K562 (cell line): ENCODE measurements around the gene FILIP1L. TPM values are rescaled to one million over a fixed set of nuclear protein-coding genes. Genes with fewer than 3 reads are reported as not detected.

Source experiments
- ARNT ChIP-seq, 2 experiments: fragments of 450-650 bp; IDR thresholded peaks; 2 replicates each; pipeline ENCODE4 v1.6.1; 2016; ENCODE audit warnings: mild to moderate bottlenecking in 1 of 2
- BACH1 ChIP-seq: fragments of 200-800 bp; sonication (Bioruptor generic); IDR thresholded peaks from 2 replicates; pipeline ENCODE4 v1.6.1; 2016; ENCODE audit warnings: missing genetic modification characterization, missing compliant biosample characterization
- CGGBP1 ChIP-seq: fragments of 250-450 bp; sonication (Bioruptor Pico); IDR thresholded peaks from 2 replicates; pipeline ENCODE4 v1.9.0; 2021; ENCODE audit warnings: mild to moderate bottlenecking
- ELF1 ChIP-seq: fragments of 200-800 bp; sonication (Bioruptor generic); IDR thresholded peaks from 2 replicates; pipeline ENCODE4 v1.6.1; 2016; ENCODE audit warnings: missing genetic modification characterization, missing compliant biosample characterization
- GTF2F1 ChIP-seq: IDR thresholded peaks from 2 replicates; pipeline ENCODE4 v1.6.1; 2011; ENCODE audit warnings: low read depth, low read length, improper control_type of control experiment
- HIVEP1 ChIP-seq: fragments of 250-450 bp; sonication (Bioruptor Pico); IDR thresholded peaks from 2 replicates; pipeline ENCODE4 v1.4.0; 2020; ENCODE audit warnings: mild to moderate bottlenecking
- HNRNPLL ChIP-seq: fragments of 200-400 bp; formaldehyde crosslinking; IDR thresholded peaks from 2 replicates; pipeline ENCODE4 v1.6.1; 2017; ENCODE audit warnings: low read length, low read depth, mild to moderate bottlenecking; ENCODE audit not compliant: poor library complexity, severe bottlenecking
- KLF13 ChIP-seq: fragments of 450-650 bp; IDR thresholded peaks from 2 replicates; pipeline ENCODE4 v1.6.1; 2016; ENCODE audit warnings: missing genetic modification characterization, low read depth, mild to moderate bottlenecking, missing compliant biosample characterization, moderate library complexity, borderline replicate concordance
- LARP7 ChIP-seq: fragments of 450-650 bp; IDR thresholded peaks from 2 replicates; pipeline ENCODE4 v1.6.1; 2016
- MAFG ChIP-seq: fragments of 450-650 bp; conservative IDR thresholded peaks from 2 replicates; pipeline ENCODE4 v1.6.1; 2016; ENCODE audit warnings: missing genetic modification characterization, missing compliant biosample characterization
- RBM15 ChIP-seq: fragments of 200-400 bp; formaldehyde crosslinking; IDR thresholded peaks from 2 replicates; pipeline ENCODE4 v1.6.1; 2018; ENCODE audit warnings: mild to moderate bottlenecking, low read length, moderate library complexity; ENCODE audit not compliant: insufficient read depth
- RFX5 ChIP-seq: IDR thresholded peaks from 2 replicates; pipeline ENCODE4 v1.6.1; 2011; ENCODE audit warnings: low read depth, mild to moderate bottlenecking, improper control_type of control experiment, low read length
- SRF ChIP-seq, 2 experiments: fragments of 250-450, 450-650 bp in 1 of 2; sonication (Bioruptor Pico) in 1 of 2; sonication (generic) in 1 of 2; formaldehyde crosslinking; IDR thresholded peaks; 2 replicates each; pipeline versions ENCODE4 v1.5.0 to v1.5.1; 2020 to 2022; ENCODE audit warnings: mild to moderate bottlenecking in 1 of 2, missing genetic modification reagents in 1 of 2
- TARDBP ChIP-seq: fragments of 450-650 bp; IDR thresholded peaks from 2 replicates; pipeline ENCODE4 v1.6.1; 2016
- U2AF2 ChIP-seq: fragments of 200-400 bp; formaldehyde crosslinking; optimal IDR thresholded peaks from 2 replicates; pipeline ENCODE3; 2017; ENCODE audit warnings: low read depth, mild to moderate bottlenecking, low read length
- ZFX ChIP-seq: sonication (generic); formaldehyde crosslinking; IDR thresholded peaks from 2 replicates; pipeline ENCODE4 v1.8.0; 2022; ENCODE audit warnings: mild to moderate bottlenecking, missing genetic modification reagents, moderate library complexity
- ZKSCAN1 ChIP-seq: fragments of 150-350 bp; IDR thresholded peaks from 2 replicates; pipeline ENCODE4 v1.6.1; 2016; ENCODE audit warnings: low read depth, low read length
- ZNF133 ChIP-seq: fragments of 250-450 bp; sonication (Bioruptor Pico); IDR thresholded peaks from 2 replicates; pipeline ENCODE4 v1.4.0; 2020; ENCODE audit warnings: mild to moderate bottlenecking
- ZNF217 ChIP-seq: sonication (generic); formaldehyde crosslinking; IDR thresholded peaks from 2 replicates; pipeline ENCODE4 v1.8.0; 2022; ENCODE audit warnings: mild to moderate bottlenecking, missing genetic modification reagents
- ZNF431 ChIP-seq: sonication (generic); formaldehyde crosslinking; IDR thresholded peaks from 2 replicates; pipeline ENCODE4 v1.8.0; 2022; ENCODE audit warnings: mild to moderate bottlenecking, missing genetic modification reagents
- ZNF77 ChIP-seq: fragments of 250-450 bp; sonication (Bioruptor Pico); IDR thresholded peaks from 2 replicates; pipeline ENCODE4 v1.5.0; 2020
- polyA plus RNA-seq, 8 experiments: library from polyadenylated mRNA; depleted of rRNA in 4 of 8; stranded (reverse) in 5 of 8; unstranded in 3 of 8; fragments of >200 nt; fragmentation: Nextera tagmentation in 2 of 8; fragmentation: Illumina TruSeq in 1 of 8; extraction: Ambion mirVana in 2 of 8; extraction: Trizol in 1 of 8; gene quantifications; 2 replicates each; pipeline versions ENCODE4 v1.2.1 to v1.2.3, GENCODE V29; 2011 to 2014; ENCODE audit warnings: inconsistent platforms in 1 of 8, missing spikeins in 1 of 8
- total RNA-seq, 7 experiments: library from RNA; depleted of rRNA in 6 of 7; stranded (reverse); fragments of >200 nt in 6 of 7; fragmentation: Illumina TruSeq in 2 of 7; extraction: Trizol in 2 of 7; gene quantifications; 2 replicates each; pipeline versions ENCODE4 v1.2.1 to v1.2.3, GENCODE V29; 2011 to 2021; ENCODE audit warnings: low replicate concordance in 1 of 7
- TF ChIP-seq, protein P1 (sequence below), 3 experiments: fragments of 200-800 bp in 1 of 3; fragments of 250-450 bp in 1 of 3; fragments of 450-650 bp in 1 of 3; sonication (Bioruptor Pico) in 1 of 3; sonication (Bioruptor generic) in 1 of 3; formaldehyde crosslinking in 1 of 3; IDR thresholded peaks; 2 replicates each; pipeline versions ENCODE4 v1.6.1 to v1.8.0; 2016 to 2022; ENCODE audit warnings: mild to moderate bottlenecking in 2 of 3, missing genetic modification characterization in 2 of 3, missing compliant biosample characterization in 1 of 3, moderate library complexity in 1 of 3
- TF ChIP-seq, protein P2 (sequence below): fragments of 450-650 bp; IDR thresholded peaks from 2 replicates; pipeline ENCODE4 v1.6.1; 2017; ENCODE audit warnings: antibody characterized with exemption

Gene FILIP1L
- total and polyA plus RNA-seq, 9 of the 15 experiments (the other 6 are each of a cell fraction or from before 2014, with no cell fraction given) = 0.50 to 2.1 (median 1.1) TPM

GRCh38 chr3:99875929-99876841 lies 238.1 kb downstream of the FILIP1L start (continued):
- TF ChIP-seq, protein P1, sequence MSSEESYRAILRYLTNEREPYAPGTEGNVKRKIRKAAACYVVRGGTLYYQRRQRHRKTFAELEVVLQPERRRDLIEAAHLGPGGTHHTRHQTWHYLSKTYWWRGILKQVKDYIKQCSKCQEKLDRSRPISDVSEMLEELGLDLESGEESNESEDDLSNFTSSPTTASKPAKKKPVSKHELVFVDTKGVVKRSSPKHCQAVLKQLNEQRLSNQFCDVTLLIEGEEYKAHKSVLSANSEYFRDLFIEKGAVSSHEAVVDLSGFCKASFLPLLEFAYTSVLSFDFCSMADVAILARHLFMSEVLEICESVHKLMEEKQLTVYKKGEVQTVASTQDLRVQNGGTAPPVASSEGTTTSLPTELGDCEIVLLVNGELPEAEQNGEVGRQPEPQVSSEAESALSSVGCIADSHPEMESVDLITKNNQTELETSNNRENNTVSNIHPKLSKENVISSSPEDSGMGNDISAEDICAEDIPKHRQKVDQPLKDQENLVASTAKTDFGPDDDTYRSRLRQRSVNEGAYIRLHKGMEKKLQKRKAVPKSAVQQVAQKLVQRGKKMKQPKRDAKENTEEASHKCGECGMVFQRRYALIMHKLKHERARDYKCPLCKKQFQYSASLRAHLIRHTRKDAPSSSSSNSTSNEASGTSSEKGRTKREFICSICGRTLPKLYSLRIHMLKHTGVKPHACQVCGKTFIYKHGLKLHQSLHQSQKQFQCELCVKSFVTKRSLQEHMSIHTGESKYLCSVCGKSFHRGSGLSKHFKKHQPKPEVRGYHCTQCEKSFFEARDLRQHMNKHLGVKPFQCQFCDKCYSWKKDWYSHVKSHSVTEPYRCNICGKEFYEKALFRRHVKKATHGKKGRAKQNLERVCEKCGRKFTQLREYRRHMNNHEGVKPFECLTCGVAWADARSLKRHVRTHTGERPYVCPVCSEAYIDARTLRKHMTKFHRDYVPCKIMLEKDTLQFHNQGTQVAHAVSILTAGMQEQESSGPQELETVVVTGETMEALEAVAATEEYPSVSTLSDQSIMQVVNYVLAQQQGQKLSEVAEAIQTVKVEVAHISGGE (CRISPR knock-in tag; IDR thresholded peaks at IDR 0.05) = 0 out of 6 replicates have a peak, but pooled peaks of 1 of the 3 experiments have one; percentile 24
- TF ChIP-seq KLF13 (tag) (no peak), ZKSCAN1 (no peak), ARNT (IDR thresholded peaks at IDR 0.05) (no peak), ZNF77 (CRISPR knock-in tag) (no peak), U2AF2 (no peak), ZNF217 (CRISPR knock-in tag) (no peak), MAFG (tag) (no peak), GTF2F1 (no peak), RBM15 (no peak), RFX5 (no peak), BACH1 (tag) (no peak), SRF (CRISPR knock-in tag; IDR thresholded peaks at IDR 0.05) (peak; percentile 92 to 96), CGGBP1 (no peak), TARDBP (no peak), ZNF133 (no peak), ELF1 (tag) (no peak), LARP7 (no peak), ZFX (CRISPR knock-in tag) (peak; percentile 85), ZNF431 (no peak), HIVEP1 (CRISPR knock-in tag) (no peak), HNRNPLL (peak; percentile 72)
- TF ChIP-seq, protein P2, sequence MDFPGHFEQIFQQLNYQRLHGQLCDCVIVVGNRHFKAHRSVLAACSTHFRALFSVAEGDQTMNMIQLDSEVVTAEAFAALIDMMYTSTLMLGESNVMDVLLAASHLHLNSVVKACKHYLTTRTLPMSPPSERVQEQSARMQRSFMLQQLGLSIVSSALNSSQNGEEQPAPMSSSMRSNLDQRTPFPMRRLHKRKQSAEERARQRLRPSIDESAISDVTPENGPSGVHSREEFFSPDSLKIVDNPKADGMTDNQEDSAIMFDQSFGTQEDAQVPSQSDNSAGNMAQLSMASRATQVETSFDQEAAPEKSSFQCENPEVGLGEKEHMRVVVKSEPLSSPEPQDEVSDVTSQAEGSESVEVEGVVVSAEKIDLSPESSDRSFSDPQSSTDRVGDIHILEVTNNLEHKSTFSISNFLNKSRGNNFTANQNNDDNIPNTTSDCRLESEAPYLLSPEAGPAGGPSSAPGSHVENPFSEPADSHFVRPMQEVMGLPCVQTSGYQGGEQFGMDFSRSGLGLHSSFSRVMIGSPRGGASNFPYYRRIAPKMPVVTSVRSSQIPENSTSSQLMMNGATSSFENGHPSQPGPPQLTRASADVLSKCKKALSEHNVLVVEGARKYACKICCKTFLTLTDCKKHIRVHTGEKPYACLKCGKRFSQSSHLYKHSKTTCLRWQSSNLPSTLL = no peak
